LNCAP (cell line): ENCODE data around the gene GPC5.

Source experiments
- CTCF ChIP-seq: fragments of 450-650 bp; IDR thresholded peaks from 2 replicates; pipeline ENCODE4 v1.5.1; 2017; ENCODE audit warnings: mild to moderate bottlenecking

Gene GPC5

DNA sequence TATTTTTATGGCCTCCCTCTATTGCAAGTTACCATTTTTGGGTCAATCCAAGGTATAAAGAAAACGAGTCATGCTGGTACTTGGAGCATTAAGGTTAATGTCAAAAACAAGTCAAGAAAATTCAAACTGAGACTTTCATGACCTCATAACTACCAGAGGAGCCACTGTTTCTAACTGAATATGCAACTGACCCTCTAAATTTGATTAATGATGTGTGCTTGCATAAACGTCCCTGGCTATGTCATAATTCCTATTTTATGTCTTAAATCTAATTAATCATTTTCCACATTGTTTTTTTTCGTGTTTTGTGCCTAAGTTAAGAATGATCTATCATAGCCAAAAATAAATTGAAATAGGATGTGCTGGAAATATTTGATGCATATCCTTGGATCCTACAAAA, 1431.5 kb downstream of the GPC5 start:
- TF ChIP-seq CTCF: no peak

DNA sequence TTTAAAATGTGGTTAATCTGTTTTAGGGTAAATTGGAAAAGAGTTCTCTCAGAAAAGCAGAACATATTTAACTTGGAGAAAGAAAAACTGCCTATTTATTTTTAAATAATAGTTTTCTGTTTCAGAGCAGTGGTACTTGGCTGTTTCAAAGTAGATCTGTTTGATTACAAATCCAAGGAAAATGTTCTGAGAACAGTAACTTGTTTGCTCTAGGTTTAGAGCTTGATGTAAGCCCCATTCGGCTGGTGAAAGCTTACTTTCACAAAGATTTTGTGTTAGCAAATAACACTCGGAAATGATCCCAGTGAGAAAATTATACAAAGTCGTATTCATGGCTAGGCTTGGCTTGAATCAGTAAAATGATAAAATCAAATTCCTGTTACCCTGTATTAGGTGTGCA, 1432.4 kb downstream of the GPC5 start:
- TF ChIP-seq CTCF: no peak

GRCh38 chr13:92833071-92833470, 1434.7 kb downstream of the GPC5 start:
- no peak for TF ChIP-seq CTCF

DNA sequence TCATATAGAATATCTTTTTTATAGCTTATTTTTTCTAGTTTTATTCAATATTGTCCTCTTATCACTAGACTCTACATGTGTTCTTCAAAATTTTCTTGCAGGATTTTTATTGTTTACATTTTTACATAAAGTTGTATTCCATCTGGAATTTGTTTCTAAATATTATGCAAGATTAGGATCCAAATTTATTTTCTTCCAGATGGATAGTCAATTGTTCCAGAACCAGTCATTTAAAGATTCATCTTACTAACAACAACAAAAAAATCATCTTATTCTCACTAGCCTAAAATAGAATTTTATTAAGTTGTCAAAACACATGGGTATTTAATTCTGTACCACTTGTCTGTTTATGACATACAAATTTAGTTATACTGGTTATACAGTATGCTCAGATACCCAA, 1437.8 kb downstream of the GPC5 start:
- no peak for TF ChIP-seq CTCF

DNA sequence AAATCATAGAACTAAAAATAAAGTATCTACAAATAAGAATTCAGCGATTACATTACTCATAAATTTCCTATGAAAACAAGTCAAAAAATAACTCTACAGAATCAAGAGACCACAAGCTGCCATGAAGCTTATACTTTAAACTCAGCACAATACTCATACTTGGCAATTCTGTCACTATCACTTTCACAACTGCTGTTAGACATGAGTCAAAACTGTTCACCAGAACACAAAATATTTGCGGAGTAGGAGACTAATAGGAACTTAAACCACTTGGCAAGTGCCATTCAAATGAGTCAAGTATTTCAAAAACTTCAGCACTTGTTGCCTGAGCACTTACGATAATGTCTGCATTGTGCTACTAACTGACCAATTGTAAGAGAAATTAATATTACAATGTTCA, 1440.4 kb downstream of the GPC5 start:
- TF ChIP-seq CTCF: no peak

DNA sequence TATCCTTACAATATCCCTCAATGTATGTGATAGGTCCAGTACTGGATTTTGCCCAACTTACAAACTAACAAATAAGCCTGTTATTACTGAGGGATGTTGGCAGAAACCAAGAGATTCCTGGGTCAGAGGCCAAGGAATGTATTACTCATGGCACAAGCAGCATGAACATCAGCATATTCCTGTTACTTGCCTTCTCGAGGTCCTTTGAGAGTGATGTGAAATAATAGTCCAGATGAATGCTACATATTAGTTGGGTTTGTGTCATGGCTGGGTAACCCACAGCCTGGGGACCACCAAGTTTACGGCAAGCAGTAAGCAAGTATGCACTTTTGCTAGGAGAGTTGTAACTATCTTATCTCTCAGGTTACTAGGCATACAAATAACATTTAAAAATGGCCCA, 1443.7 kb downstream of the GPC5 start:
- TF ChIP-seq CTCF: no peak

DNA sequence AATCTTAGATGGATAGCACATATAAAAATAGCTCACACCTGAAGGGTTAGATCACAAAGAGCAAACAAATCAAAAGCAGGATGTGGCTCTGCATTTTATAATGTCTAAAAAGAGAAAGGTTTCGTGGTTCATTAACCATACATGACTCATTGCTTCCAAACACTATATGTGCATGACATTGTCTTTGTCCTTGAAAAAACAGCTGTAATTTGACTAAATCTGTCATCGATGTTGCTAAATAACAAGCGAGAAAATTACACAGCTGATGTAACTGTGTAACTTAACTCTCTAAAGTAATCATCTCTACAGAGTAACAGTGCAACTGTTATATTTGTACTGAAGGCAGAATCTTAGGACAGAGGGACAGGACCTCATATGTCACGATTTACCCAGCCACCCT, 1445.1 kb downstream of the GPC5 start:
- no peak for TF ChIP-seq CTCF

- no peak for TF ChIP-seq CTCF
These were observed 1451.0 kb downstream of the GPC5 start for GRCh38 chr13:92849381-92849780.
